Astrocyte (in vitro differentiated cells and primary cell): Measurements from ENCODE around the gene UTS2R. TPM values are rescaled to one million over a fixed set of nuclear protein-coding genes. Genes with fewer than 3 reads are reported as not detected.

Source experiments
- DNase-seq: peaks from one replicate; pipeline ENCODE4 v3.0.0-alpha.2; 2010; ENCODE audit warnings: low read depth
- FAIRE-seq: peaks from 2 replicates; lab custom pipeline; 2011; peaks lifted over from hg19 to GRCh38; lab: Jason Lieb, UNC
- H2AFZ ChIP-seq: 2 replicates; pipeline ENCODE4 v1.6.0; 2012; ENCODE audit warnings: low read depth, low read length, inconsistent platforms
- H3K27ac ChIP-seq: 2 replicates; pipeline ENCODE4 v1.5.1; 2011; ENCODE audit warnings: low read depth, low read length, inconsistent platforms
- H3K27me3 ChIP-seq: 2 replicates; pipeline ENCODE4 v1.6.0; 2011; ENCODE audit warnings: low read length, inconsistent platforms; ENCODE audit not compliant: insufficient read depth
- H3K36me3 ChIP-seq: 2 replicates; pipeline ENCODE4 v1.5.1; 2011; ENCODE audit warnings: low read length, inconsistent platforms; ENCODE audit not compliant: insufficient read depth
- H3K4me1 ChIP-seq: 2 replicates; pipeline ENCODE4 v1.5.1; 2011; ENCODE audit warnings: low read length, inconsistent platforms; ENCODE audit not compliant: insufficient read depth
- H3K4me2 ChIP-seq: 2 replicates; pipeline ENCODE4 v1.6.0; 2012; ENCODE audit warnings: low read length, inconsistent platforms
- H3K4me3 ChIP-seq: 2 replicates; pipeline ENCODE4 v1.5.1; 2011; ENCODE audit warnings: low read depth, mild to moderate bottlenecking, low read length, inconsistent platforms; ENCODE audit not compliant: insufficient read depth
- H3K79me2 ChIP-seq: 2 replicates; pipeline ENCODE4 v1.6.0; 2012; ENCODE audit warnings: mild to moderate bottlenecking, low read length, inconsistent platforms; ENCODE audit not compliant: insufficient read depth
- H3K9ac ChIP-seq: 2 replicates; pipeline ENCODE4 v1.6.0; 2012; ENCODE audit warnings: mild to moderate bottlenecking, low read length, inconsistent platforms
- H3K9me3 ChIP-seq: 2 replicates; pipeline ENCODE4 v1.5.1; 2012; ENCODE audit warnings: low read depth, mild to moderate bottlenecking, low read length, inconsistent platforms; ENCODE audit not compliant: insufficient read depth
- H4K20me1 ChIP-seq: 2 replicates; pipeline ENCODE4 v1.6.0; 2012; ENCODE audit warnings: low read length, inconsistent platforms; ENCODE audit not compliant: insufficient read depth
- H3K27ac Mint-ChIP-seq: one replicate; pipeline ENCODE4 v1.8.0; 2021; ENCODE audit warnings: mild to moderate bottlenecking, mixed read lengths; ENCODE audit not compliant: unreplicated experiment
- H3K27me3 Mint-ChIP-seq: one replicate; pipeline ENCODE4 v1.8.0; 2021; ENCODE audit warnings: low read depth, mixed read lengths; ENCODE audit not compliant: unreplicated experiment
- H3K36me3 Mint-ChIP-seq: one replicate; pipeline ENCODE4 v1.8.0; 2021; ENCODE audit warnings: low read depth, mixed read lengths; ENCODE audit not compliant: unreplicated experiment
- H3K4me1 Mint-ChIP-seq: one replicate; pipeline ENCODE4 v1.8.0; 2021; ENCODE audit warnings: low read depth, mixed read lengths; ENCODE audit not compliant: unreplicated experiment
- H3K4me3 Mint-ChIP-seq: one replicate; pipeline ENCODE4 v1.8.0; 2021; ENCODE audit warnings: mild to moderate bottlenecking, moderate library complexity, mixed read lengths; ENCODE audit not compliant: unreplicated experiment
- H3K9me3 Mint-ChIP-seq: one replicate; pipeline ENCODE4 v1.8.0; 2021; ENCODE audit warnings: mild to moderate bottlenecking, mixed read lengths; ENCODE audit not compliant: unreplicated experiment
- EZH2 ChIP-seq: IDR thresholded peaks from 2 replicates; pipeline ENCODE4 v1.6.1; 2012; ENCODE audit warnings: mild to moderate bottlenecking, low read length, inconsistent platforms; ENCODE audit not compliant: insufficient read depth
- total RNA-seq: library from RNA; stranded (reverse); gene quantifications from 2 replicates; pipeline ENCODE4 v1.2.1, GENCODE V29; 2021
- TF ChIP-seq, protein P1 (sequence below): IDR thresholded peaks from 2 replicates; pipeline ENCODE4 v1.5.1; 2011; ENCODE audit warnings: low read depth, mild to moderate bottlenecking, inconsistent platforms, low read length, moderate library complexity; ENCODE audit not compliant: insufficient read depth

Gene UTS2R
- total RNA-seq, 1 donor from 2014 or later: not detected

DNA sequence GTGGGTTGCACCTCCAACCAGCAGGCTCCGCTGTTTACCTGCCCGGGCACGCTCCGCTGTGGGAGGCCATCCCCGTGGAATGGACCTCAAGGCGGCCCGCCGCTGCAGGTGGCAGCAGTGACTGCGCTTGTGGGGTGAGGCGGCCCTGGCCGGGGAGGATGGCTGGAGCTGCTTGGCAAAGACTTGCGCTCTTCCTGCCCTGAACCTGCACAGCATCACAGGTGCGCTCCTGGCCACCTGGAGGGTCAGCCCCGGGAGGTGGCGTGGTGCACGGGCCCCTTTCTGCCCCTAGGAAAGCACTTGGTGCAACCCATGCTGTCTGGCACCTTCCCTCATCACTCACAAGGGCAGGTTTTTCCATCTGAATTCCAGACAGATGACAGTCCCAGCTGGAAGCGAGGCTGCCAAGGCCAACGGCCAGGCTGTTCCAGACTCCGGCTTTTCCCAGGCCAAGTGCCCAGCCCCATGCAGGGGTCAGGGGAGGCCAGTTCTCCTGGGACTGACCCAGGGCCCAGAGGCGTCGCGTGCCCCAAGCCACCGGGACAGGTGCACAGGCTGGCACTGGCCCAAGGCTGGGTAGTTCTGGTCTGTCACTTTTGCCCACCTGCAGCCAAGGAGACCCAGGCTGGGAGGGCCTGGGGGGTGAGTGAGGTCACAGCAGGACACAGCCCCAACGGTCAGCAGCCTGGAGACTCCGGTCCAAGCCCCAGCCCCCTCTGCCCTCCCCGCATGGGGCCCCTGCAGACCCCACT, 13.3 kb downstream of the UTS2R start:
- H3K4me3 Mint-ChIP-seq: no peak overlapping the region
- no peak overlapping the region for H3K27ac Mint-ChIP-seq
- Histone ChIP-seq H3K79me2 (no peaks in the 10 kb centered on the region), H3K27me3 (peaks cover 14% of the 10 kb centered on the region), H3K9me3 (no peaks in the 10 kb centered on the region), H3K4me2 (no peak overlapping the region), H2AFZ (no peak overlapping the region), H3K27ac (no peak overlapping the region), H3K36me3 (no peaks in the 10 kb centered on the region), H3K9ac (no peak overlapping the region), H4K20me1 (peaks cover 4% of the 10 kb centered on the region), H3K4me1 (no peaks in the 10 kb centered on the region), H3K4me3 (no peak overlapping the region)
- H3K27me3 Mint-ChIP-seq: peaks cover 29% of the 10 kb centered on the region
- no peaks in the 10 kb centered on the region for H3K9me3 Mint-ChIP-seq
- FAIRE-seq (no peak), DNase-seq (peak; percentile 10)
- peak; percentile 48 for TF ChIP-seq EZH2
- TF ChIP-seq, protein P1, sequence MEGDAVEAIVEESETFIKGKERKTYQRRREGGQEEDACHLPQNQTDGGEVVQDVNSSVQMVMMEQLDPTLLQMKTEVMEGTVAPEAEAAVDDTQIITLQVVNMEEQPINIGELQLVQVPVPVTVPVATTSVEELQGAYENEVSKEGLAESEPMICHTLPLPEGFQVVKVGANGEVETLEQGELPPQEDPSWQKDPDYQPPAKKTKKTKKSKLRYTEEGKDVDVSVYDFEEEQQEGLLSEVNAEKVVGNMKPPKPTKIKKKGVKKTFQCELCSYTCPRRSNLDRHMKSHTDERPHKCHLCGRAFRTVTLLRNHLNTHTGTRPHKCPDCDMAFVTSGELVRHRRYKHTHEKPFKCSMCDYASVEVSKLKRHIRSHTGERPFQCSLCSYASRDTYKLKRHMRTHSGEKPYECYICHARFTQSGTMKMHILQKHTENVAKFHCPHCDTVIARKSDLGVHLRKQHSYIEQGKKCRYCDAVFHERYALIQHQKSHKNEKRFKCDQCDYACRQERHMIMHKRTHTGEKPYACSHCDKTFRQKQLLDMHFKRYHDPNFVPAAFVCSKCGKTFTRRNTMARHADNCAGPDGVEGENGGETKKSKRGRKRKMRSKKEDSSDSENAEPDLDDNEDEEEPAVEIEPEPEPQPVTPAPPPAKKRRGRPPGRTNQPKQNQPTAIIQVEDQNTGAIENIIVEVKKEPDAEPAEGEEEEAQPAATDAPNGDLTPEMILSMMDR: no peak
- peaks cover 2% of the 10 kb centered on the region for H3K36me3 Mint-ChIP-seq
- no peaks in the 10 kb centered on the region for H3K4me1 Mint-ChIP-seq

DNA sequence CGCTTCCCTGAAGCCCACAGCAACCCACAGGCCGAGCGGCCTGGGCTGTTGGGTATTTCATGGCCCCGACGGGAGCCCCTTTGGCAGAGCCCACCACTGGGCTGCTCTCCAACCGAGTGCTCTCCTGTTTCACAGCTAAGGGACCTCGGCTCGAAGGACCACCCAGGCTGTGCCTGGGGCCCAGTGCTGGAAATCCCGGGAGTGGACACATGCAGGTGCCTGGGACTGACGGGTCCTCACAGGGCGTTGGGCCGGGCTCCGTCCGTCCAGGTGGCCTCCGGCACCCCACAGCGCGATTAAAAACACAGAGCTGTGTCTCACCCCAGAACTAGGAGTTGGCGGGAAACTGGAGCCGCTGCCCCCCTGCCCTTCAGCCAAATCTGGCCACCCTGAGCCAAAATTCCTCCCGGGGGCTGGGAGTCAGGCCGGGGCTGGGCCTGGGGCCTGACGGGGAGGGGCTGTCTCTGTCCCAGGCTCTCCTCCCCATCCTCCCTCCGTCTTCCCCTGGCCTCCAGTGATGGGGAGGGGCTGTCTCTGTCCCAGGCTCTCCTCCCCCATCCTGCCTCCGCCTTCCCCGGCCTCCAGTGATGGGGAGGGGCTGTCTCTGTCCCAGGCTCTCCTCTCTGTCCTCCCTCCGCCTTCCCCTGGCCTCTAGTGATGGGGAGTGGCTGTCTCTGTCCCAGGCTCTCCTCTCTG, 14.1 kb downstream of the UTS2R start:
- no peak overlapping the region for H3K27ac ChIP-seq
- H3K79me2 ChIP-seq: no peaks in the 10 kb centered on the region
- H3K4me2 ChIP-seq: no peak overlapping the region
- H3K9ac ChIP-seq: no peak overlapping the region
- H3K27me3 Mint-ChIP-seq: peaks cover 23% of the 10 kb centered on the region
- no peaks in the 10 kb centered on the region for H3K4me1 ChIP-seq
- no peak overlapping the region for H3K27ac Mint-ChIP-seq
- no peaks in the 10 kb centered on the region for H3K4me1 Mint-ChIP-seq
- no peak overlapping the region for H3K4me3 ChIP-seq
- peaks cover 4% of the 10 kb centered on the region for H4K20me1 ChIP-seq
- H3K36me3 ChIP-seq: no peaks in the 10 kb centered on the region
- H3K27me3 ChIP-seq: peaks cover 13% of the 10 kb centered on the region
- no peaks in the 10 kb centered on the region for H3K9me3 Mint-ChIP-seq
- FAIRE-seq (no peak), DNase-seq (no peak)
- no peak for TF ChIP-seq EZH2
- TF ChIP-seq, protein P1: no peak
- no peak overlapping the region for H3K4me3 Mint-ChIP-seq
- H2AFZ ChIP-seq: no peak overlapping the region
- no peaks in the 10 kb centered on the region for H3K9me3 ChIP-seq
- peaks cover 2% of the 10 kb centered on the region for H3K36me3 Mint-ChIP-seq
